ENCODE data around the gene PCID2.

PCID2 gene

GRCh38 chr13:113209336-113209758 lies 878 bp upstream of the PCID2 start, which contains the start of gene CUL4A:
Gene CUL4A, plus strand, starts transcription at chr13:113209613. Its CDS starts 15 bp downstream, at chr13:113209628.
- peak; percentile 73 to 77 for DNase-seq (ENCODE audit: low read depth in 2 of 2)
- peak within 1 kb of the TSS; percentile 73 to 90 for H3K4me3 ChIP-seq (replicated peaks in 1 of 2; ENCODE audit: low read depth in 2 of 2, low read length in 2 of 2)
- TF ChIP-seq CTCF (IDR thresholded peaks at IDR 0.05; ENCODE audit: low read depth, low read length): no peak

DNA sequence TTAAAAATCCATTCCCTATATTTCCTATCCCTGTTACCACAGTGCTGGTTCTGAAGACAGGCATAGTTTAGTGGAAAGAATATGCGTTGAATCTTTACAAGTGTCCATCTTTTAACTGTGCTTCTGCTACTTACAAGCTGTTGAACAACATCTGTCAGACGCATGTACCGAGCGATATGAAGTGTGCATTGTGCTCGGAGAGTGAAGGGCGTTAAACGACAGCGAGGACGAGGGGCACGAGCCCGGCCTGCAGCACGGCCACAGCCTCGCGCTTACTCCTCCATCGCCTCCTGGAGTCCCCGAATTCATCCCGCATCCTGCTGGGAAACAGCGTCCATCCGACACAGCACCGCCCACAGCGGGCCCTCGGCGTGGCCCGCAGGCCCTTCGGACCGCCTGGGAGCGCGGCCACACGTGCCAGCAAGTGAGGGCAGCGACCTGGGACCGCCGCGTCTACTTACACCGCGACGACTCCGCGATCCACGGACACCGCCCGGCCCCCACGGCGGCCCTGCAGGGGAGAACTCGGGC lies 514 bp downstream of the PCID2 start:
- DNase-seq (ENCODE audit: low read depth in 2 of 2): peak; percentile 63 to 65
- no peak for TF ChIP-seq CTCF (IDR thresholded peaks at IDR 0.05; ENCODE audit: low read depth, low read length)
- peak overlapping the region; percentile 73 to 90 for H3K4me3 ChIP-seq (replicated peaks in 1 of 2; ENCODE audit: low read depth in 2 of 2, low read length in 2 of 2)

DNA sequence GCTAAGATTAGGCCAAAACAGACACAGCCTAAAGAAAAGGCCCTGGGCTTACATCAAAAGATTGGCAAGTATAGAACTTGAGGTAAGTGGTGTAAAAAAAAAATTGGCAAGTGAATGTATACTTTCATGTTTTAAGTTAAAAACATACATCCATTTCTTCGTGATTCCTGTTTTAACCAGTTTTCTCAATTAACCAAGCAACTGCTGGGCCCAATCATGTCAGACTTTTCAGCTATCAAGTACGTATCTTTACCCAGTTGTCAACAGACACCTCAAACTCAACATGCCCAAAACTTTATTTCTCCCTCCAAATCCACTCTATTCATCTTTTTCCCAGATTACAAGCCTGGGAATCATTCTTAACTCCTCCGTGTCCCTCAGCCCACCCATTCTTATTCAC lies 1.0 kb downstream of the PCID2 start:
- DNase-seq (ENCODE audit: low read depth in 2 of 2): no peak
- TF ChIP-seq CTCF (IDR thresholded peaks at IDR 0.05; ENCODE audit: low read depth, low read length): no peak
- H3K4me3 ChIP-seq (replicated peaks in 1 of 2; ENCODE audit: low read depth in 2 of 2, low read length in 2 of 2): peak overlapping the region; percentile 73 to 90

- TF ChIP-seq CTCF (IDR thresholded peaks at IDR 0.05; ENCODE audit: low read depth, low read length): no peak
- no peak overlapping the region for H3K4me3 ChIP-seq (replicated peaks in 1 of 2; ENCODE audit: low read depth in 2 of 2, low read length in 2 of 2)
- peak; percentile 43 to 67 for DNase-seq (ENCODE audit: low read depth in 2 of 2)
These were observed 3.0 kb downstream of the PCID2 start for GRCh38 chr13:113205428-113205931.

DNA sequence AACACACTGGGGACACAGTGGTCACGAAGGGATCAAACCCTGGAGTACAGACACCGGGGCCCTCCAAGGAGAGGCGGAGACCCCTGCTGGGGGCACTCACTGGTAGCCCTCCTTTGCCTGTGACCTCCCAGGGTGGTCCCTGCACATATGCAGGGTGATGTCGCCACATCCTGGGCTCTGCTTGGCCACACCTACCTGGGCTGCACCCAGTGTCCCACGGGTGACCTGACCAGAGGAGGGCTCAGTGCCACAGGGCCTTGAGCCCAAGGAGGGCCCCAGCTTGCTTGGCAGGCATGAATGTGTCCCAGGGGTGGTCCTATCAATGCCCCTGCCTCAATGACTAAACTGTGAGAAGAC lies 4.1 kb downstream of the PCID2 start:
- TF ChIP-seq CTCF (IDR thresholded peaks at IDR 0.05; ENCODE audit: low read depth, low read length): no peak
- no peak for DNase-seq (ENCODE audit: low read depth in 2 of 2)
- H3K4me3 ChIP-seq (replicated peaks in 1 of 2; ENCODE audit: low read depth in 2 of 2, low read length in 2 of 2): no peak overlapping the region

DNA sequence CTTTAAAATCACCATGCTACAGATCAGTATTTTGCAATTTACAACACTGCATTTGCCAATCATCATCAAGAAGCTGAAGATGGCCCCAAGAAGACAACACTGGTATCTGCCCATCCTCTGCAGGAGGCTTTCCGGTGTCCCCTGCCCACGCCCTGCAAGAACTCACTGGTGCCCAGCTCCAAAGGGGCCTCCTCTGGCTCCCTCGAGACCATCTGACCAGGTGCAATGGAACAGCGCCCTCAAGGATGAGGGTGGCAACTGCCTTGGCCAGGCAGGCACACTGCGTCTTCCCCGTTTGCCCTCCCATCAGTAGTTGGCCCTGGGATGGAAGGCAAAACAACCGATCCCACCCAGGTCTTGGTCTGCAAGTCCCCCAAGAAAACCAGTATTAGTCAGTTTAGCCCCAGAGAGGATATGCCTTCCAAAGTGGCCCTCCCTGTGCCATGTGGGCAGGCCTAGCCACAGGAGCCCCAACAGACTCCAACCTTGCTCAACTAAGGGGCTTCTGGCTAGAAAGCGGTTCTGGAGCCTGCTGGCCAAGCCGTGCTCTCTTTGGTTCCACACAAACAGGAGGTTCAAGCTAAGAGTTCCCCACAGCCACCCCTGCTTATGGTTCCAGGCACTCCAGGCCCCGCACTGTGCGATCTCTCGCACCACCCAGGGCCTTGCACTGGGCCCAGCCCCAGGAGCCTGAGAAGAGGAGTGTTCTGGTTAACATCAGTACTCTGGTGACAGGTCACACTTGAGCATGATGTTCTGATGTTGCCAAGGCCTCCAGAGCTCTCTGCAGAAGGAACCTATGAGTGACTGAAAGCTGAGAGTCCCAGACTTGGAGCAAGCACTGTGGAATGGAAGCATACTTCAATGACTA lies 4.7 kb downstream of the PCID2 start:
- H3K4me3 ChIP-seq (replicated peaks in 1 of 2; ENCODE audit: low read depth in 2 of 2, low read length in 2 of 2): no peak overlapping the region
- peak in 1 of 2 donors; percentile 61 for DNase-seq (ENCODE audit: low read depth in 2 of 2)
- no peak for TF ChIP-seq CTCF (IDR thresholded peaks at IDR 0.05; ENCODE audit: low read depth, low read length)

Data from cardiac fibroblast (primary cell).